Measurements from ENCODE around the gene TBC1D19.
"Not testable (repeated sequence)": the region's sequence is repeated elsewhere in the genome, so short reads cannot be mapped to it uniquely, and the experiment has no call there.

The TBC1D19 gene

GRCh38 chr4:26690506-26690905, 106.6 kb downstream of the TBC1D19 start:
- DNase-seq: no peak

GRCh38 chr4:26692014-26692726, 108.3 kb downstream of the TBC1D19 start:
- no peak for DNase-seq

- not testable (repeated sequence) for DNase-seq
Measured at GRCh38 chr4:26694131-26694530, 110.2 kb downstream of the TBC1D19 start.

GRCh38 chr4:26700110-26700509, 116.2 kb downstream of the TBC1D19 start:
- DNase-seq: no peak

- no peak for DNase-seq
Measured at GRCh38 chr4:26701095-26701494, 117.2 kb downstream of the TBC1D19 start.

- DNase-seq: no peak
Measured at GRCh38 chr4:26701786-26702227, 117.9 kb downstream of the TBC1D19 start.

DNA sequence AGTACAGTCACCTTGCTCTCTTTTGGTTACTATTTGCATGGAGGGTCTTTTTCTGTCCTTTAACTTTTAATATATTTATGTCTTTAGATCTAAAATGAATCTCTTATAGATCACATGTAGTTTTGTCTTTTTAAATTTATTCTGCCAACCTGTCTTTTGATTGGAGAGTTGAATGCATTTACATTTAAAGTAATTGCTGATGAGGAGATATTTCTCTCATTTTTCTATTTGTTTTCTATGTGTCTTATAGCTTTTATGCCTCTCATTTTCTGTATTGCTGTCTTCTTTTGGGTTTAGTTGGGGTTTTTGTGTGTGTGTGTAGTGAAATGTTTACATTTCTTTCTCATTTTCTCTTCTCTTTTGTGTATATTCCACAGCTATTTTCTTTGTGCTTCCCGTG, 123.5 kb downstream of the TBC1D19 start:
- no peak for DNase-seq

- DNase-seq: no peak
Measured at GRCh38 chr4:26709246-26709645, 125.4 kb downstream of the TBC1D19 start.

GRCh38 chr4:26713563-26714151, 129.8 kb downstream of the TBC1D19 start:
- DNase-seq: no peak

DNA sequence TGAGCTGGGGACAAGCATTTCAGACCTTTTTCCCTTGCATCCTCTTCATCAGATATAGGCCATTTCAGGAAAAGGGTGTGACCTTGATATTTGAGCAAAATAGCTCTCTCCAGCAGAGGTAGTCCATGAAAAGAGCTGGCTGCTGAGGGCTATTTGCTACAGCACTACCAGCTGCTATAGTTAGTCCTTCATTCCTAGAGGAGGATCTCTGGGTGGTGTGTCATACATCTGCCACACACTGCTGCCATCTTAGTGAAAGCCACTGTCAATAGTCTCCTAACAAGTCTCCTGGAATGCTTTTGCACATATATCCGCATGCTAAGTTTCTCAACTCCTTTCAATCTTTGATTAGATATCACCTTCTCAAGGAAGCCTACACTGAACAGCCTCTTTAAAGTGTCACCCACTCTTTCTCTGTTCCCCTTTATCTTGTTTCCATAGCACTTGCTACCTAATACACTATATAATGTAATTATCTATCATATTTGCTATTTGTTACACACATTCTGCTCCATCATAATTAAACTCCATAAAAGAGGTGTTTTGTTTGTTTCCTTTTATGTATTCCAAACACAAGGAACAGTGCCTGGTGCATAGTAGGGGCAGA, 131.9 kb downstream of the TBC1D19 start:
- DNase-seq: no peak

DNA sequence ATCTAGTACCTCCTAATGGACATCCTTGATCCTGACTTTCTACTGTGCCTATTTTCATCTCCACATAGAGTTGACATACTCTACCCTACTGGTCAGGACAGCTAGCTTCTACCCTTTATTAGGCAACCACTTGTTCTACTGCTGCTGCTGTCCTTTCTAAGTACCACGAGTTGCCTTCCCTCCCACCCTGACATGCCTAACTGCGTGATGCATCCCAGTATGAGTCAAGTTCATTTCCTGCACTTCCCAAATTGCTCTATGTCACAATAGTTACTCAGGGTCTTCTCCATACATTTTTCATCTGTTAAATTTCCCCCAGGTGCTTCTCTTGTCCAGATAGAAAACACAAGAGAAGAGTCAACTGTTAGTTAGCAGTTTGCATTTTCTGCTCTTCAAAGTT, 133.4 kb downstream of the TBC1D19 start:
- DNase-seq: no peak

- no peak for DNase-seq
Measured at GRCh38 chr4:26719954-26720552, 136.2 kb downstream of the TBC1D19 start.

DNA sequence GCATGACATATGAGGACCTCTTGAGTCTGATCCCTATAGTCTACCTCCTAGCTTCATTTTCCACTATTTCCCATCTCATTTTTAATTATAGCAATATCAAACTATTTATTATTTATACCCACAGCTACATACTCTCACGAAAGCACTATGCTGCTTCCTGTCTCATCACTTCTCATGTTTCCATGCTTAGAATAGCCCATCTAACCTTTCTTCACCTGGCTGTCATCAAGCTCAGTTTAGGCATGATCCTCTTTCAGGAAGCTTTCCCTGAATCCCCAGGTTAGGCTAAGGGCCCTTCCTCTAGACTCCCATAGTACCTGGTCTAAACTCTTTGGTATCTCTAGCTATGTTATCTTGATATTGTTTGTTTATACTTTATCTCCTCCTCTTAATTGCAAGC, 137.8 kb downstream of the TBC1D19 start:
- no peak for DNase-seq

GRCh38 chr4:26723216-26723615, 139.3 kb downstream of the TBC1D19 start:
- peak; percentile 31 for DNase-seq

GRCh38 chr4:26724534-26724933, 140.7 kb downstream of the TBC1D19 start:
- DNase-seq: no peak

DNA sequence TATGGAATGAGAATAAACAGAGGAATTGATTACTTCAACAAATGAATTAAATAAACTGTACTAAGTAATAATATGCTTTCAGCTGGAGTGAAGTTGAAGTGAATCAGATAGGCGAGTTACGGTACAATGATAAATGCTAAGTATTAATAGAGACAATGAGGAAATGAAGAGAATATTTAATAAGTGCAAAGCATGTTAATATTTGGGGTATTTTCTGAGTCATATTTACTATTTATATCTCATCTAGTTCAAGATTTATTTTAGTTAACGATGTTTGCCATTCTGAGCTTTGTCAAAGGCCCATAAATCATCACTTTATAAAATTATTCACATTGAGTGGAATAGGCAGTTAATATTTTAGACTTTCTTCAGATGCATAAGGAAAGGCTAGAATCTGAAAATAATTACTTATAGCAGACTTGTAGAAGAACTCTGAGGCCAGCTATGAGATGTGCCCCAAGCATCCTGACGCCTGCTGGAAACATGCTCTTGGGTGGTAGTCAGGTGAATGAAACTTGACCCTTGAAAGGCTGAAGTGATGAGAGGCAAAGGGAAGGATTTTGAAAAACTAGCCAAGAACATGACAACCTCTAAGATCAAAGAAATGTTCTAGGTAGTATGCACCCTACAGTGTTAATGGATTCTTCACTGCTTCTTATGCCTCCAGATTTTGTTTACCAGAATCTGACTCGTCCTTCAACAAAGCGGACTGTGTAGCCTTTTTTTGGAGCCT, 142.9 kb downstream of the TBC1D19 start:
- no peak for DNase-seq

GRCh38 chr4:26727844-26728243, 144.0 kb downstream of the TBC1D19 start:
- no peak for DNase-seq

DNA sequence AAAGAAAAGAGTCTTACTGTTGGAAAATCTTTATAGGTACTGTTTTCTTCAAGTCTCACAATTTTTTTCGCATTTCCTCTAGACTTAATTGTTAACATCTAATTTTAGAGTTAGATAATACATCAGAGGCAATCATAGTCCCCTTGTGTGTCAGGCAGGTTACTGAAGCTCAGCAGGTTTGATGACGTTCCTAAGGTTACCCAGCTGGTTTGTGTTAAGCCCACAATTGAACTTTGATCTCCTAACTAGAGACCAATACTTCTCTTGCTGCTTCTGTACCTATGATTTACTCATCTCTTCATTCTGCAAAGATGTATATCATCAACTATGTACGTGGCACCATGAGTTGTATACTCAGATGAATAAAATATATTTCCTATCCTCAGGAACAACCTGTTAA, 145.1 kb downstream of the TBC1D19 start:
- no peak for DNase-seq

- no peak for DNase-seq
Measured at GRCh38 chr4:26729547-26729946, 145.7 kb downstream of the TBC1D19 start.

DNA sequence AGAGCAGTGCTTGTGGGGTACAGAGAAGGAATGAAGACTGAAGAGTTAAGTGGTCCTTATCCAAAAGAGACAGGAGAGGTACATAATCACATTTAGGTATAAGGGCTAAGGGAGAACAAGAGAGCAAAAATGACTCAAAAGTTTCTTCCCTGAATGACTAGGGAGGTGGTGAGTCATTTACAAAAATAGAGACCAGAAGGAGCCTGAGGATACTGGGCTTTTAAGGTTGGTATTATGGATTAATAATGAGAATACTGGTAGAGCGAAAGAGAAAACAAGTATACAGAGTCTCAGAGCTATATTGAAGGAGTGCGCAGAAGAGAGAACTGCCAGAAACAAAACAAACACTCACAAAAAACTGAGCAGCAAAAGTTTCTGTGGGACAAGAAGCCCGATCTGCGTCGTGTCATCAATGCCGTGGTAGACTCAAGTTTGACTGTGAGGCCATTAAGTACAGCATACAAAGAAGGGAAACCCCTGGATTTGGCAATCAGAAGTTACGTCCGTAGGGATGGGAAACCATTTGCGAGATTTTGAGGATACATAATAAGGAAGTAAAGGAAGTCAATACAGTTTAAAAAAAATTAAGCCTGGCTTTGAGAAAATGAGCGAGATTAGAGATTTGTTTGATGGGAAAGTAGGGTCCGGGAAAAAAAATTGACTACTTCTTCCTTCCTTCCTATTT, 147.6 kb downstream of the TBC1D19 start:
- DNase-seq: no peak

DNA sequence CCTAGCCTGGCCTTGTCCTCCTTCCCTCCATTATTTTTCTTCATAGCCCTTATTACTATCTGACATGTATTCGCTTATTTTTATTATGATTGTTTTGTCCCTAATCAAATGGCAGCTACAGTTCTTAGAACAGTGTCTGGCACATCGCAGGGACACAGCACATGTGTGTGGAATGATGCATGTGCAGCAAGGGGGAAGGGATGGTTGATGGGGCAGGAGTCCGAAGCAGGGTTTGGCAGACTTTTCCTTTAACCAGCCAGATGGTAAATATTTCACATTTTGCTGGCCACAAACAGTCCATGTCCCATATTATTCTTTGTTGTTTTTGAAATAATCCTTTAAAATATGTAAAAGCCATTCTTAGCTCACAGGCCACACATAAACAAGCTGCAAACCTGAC, 148.5 kb downstream of the TBC1D19 start:
- DNase-seq: no peak

GRCh38 chr4:26736621-26737020, 152.7 kb downstream of the TBC1D19 start:
- no peak for DNase-seq

DNA sequence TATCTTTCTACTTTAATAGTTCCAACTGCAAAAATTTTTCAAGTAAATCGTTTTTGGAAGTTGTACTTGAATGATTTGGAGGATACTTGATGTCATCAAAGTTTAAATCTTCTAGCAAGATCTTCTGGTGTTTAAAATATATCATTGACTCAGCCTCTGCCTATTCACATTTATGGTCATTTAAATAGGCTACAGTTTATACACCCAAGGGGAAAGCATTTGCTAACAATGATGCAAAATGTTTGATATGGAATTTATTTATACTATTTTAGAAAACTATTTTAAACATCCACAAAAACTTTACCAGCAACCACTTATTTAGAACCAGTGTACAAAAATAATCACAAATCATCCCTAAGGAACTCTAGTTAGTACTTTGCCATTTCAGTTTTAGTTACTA, 153.5 kb downstream of the TBC1D19 start:
- no peak for DNase-seq

All from CD4-positive, alpha-beta T cell treated with Interleukin-15 for 1 hour (primary cell).